ENCODE data around the gene JOSD1. TPM values are rescaled to one million over a fixed set of nuclear protein-coding genes. Genes with fewer than 3 reads are reported as not detected.

The JOSD1 gene
- total and polyA plus RNA-seq, 2 donors (not counting 1 experiment from before 2014, with no cell fraction given), result 78.7 to 94.8 TPM

- Mint-ChIP-seq H3K4me1 (peaks cover 2% of the 10 kb centered on the region), H3K27ac (no peak overlapping the region), H3K9me3 (ENCODE audit: insufficient read depth) (no peaks in the 10 kb centered on the region), H3K27me3 (no peaks in the 10 kb centered on the region), H3K4me3 (no peak overlapping the region)
- no peak for DNase-seq
- WGBS (ENCODE audit: insufficient coverage), result 99% methylated on average over 13 of the region's 15 CpGs
- intact Hi-C loops (cut with micrococcal nuclease), result no loop called here
- H3K79me2 ChIP-seq (ENCODE audit: control insufficient read depth, insufficient read depth, low read length), result peaks cover 32% of the 10 kb centered on the region
- no peak for TF ChIP-seq CTCF (IDR thresholded peaks at IDR 0.05)
- H3K4me2 ChIP-seq (replicated peaks; ENCODE audit: low read depth, low read length, poor library complexity, severe bottlenecking), result no peak overlapping the region
- ATAC-seq (ENCODE audit: low read depth), result no peak
- H3K36me3 ChIP-seq (replicated peaks in 1 of 2; ENCODE audit: control extremely low read depth in 1 of 2, control insufficient read depth in 1 of 2, extremely low read depth in 1 of 2, insufficient read depth in 2 of 2, low read length in 1 of 2), result peaks cover 8 to 94% of the 10 kb centered on the region in 2 experiments
- H4K20me1 ChIP-seq (ENCODE audit: control insufficient read depth, insufficient read depth, low read length, poor library complexity, severe bottlenecking), result peaks cover 79% of the 10 kb centered on the region
- no peaks in the 10 kb centered on the region for H3K27me3 ChIP-seq (replicated peaks in 1 of 4; ENCODE audit: control extremely low read depth in 1 of 4, control insufficient read depth in 3 of 4, insufficient read depth in 4 of 4, low read length in 3 of 4)
- H3K9me3 ChIP-seq (ENCODE audit: control extremely low read depth in 1 of 3, control insufficient read depth in 2 of 3, insufficient read depth in 1 of 3, low read length in 2 of 3), result no peaks in the 10 kb centered on the region
- ChIA-PET CTCF (interaction anchor here (0.7 to 1.1 kb wide), 2 partner anchors 24 to 126 kb away, joined by 3 read pairs; no protein-coding TSS in a partner anchor), POLR2A (no interaction called here)
- H2AFZ ChIP-seq (ENCODE audit: insufficient read depth, low read depth, low read length, poor library complexity, severe bottlenecking), result no peak overlapping the region
- H3K9ac ChIP-seq (ENCODE audit: low read length), result no peak overlapping the region
- H3K27ac ChIP-seq (ENCODE audit: low read length in 2 of 2), result no peak overlapping the region
- no peaks in the 10 kb centered on the region for H3K4me1 ChIP-seq (ENCODE audit: control insufficient read depth in 2 of 2, insufficient read depth in 2 of 2, low read length in 2 of 2)
- H3K4me3 ChIP-seq (ENCODE audit: control extremely low read depth in 1 of 5, extremely low read depth in 1 of 5, insufficient read depth in 1 of 5, low read depth in 2 of 5, low read length in 4 of 5), result no peak overlapping the region
Measured at GRCh38 chr22:38727530-38728451, 27.0 kb upstream of the JOSD1 start.

GRCh38 chr22:38727123-38727522 is 26.4 kb upstream of the JOSD1 start:
- H3K9ac ChIP-seq (ENCODE audit: low read length), result no peak overlapping the region
- no peak overlapping the region for H3K27ac Mint-ChIP-seq
- peaks cover 74% of the 10 kb centered on the region for H4K20me1 ChIP-seq (ENCODE audit: control insufficient read depth, insufficient read depth, low read length, poor library complexity, severe bottlenecking)
- H3K9me3 ChIP-seq (ENCODE audit: control extremely low read depth in 1 of 3, control insufficient read depth in 2 of 3, insufficient read depth in 1 of 3, low read length in 2 of 3), result no peaks in the 10 kb centered on the region
- H3K4me2 ChIP-seq (replicated peaks; ENCODE audit: low read depth, low read length, poor library complexity, severe bottlenecking), result no peak overlapping the region
- ATAC-seq (ENCODE audit: low read depth), result no peak
- no peak overlapping the region for H3K4me3 Mint-ChIP-seq
- TF ChIP-seq EZH2 (IDR thresholded peaks at IDR 0.05; ENCODE audit: borderline replicate concordance, insufficient read depth, low read depth, low read length, poor library complexity, severe bottlenecking) (no peak), CTCF (IDR thresholded peaks at IDR 0.05) (no peak)
- no peaks in the 10 kb centered on the region for H3K27me3 ChIP-seq (replicated peaks in 1 of 4; ENCODE audit: control extremely low read depth in 1 of 4, control insufficient read depth in 3 of 4, insufficient read depth in 4 of 4, low read length in 3 of 4)
- WGBS (ENCODE audit: insufficient coverage), result 91% methylated on average over 12 of the region's 12 CpGs
- peaks cover 2% of the 10 kb centered on the region for H3K4me1 Mint-ChIP-seq
- intact Hi-C loops (cut with micrococcal nuclease), result no loop called here
- no peaks in the 10 kb centered on the region for H3K9me3 Mint-ChIP-seq (ENCODE audit: insufficient read depth)
- POLR2A ChIA-PET, result no interaction called here
- CTCF ChIA-PET, result interaction anchor here (1.1 kb wide), 2 partner anchors 25 to 675 kb away, joined by 3 to 4 read pairs; no protein-coding TSS in a partner anchor
- no peak for DNase-seq
- H3K36me3 ChIP-seq (replicated peaks in 1 of 2; ENCODE audit: control extremely low read depth in 1 of 2, control insufficient read depth in 1 of 2, extremely low read depth in 1 of 2, insufficient read depth in 2 of 2, low read length in 1 of 2), result peaks cover 8 to 97% of the 10 kb centered on the region in 2 experiments
- H3K27me3 Mint-ChIP-seq, result no peaks in the 10 kb centered on the region
- no peak overlapping the region for H3K4me3 ChIP-seq (ENCODE audit: control extremely low read depth in 1 of 5, extremely low read depth in 1 of 5, insufficient read depth in 1 of 5, low read depth in 2 of 5, low read length in 4 of 5)
- no peaks in the 10 kb centered on the region for H3K4me1 ChIP-seq (ENCODE audit: control insufficient read depth in 2 of 2, insufficient read depth in 2 of 2, low read length in 2 of 2)
- H3K27ac ChIP-seq (ENCODE audit: low read length in 2 of 2), result no peak overlapping the region
- no peak overlapping the region for H2AFZ ChIP-seq (ENCODE audit: insufficient read depth, low read depth, low read length, poor library complexity, severe bottlenecking)
- peaks cover 32% of the 10 kb centered on the region for H3K79me2 ChIP-seq (ENCODE audit: control insufficient read depth, insufficient read depth, low read length)
